ENCODE data around the gene AK8. TPM values are rescaled to one million over a fixed set of nuclear protein-coding genes. Genes with fewer than 3 reads are reported as not detected.

The AK8 gene, protein sequence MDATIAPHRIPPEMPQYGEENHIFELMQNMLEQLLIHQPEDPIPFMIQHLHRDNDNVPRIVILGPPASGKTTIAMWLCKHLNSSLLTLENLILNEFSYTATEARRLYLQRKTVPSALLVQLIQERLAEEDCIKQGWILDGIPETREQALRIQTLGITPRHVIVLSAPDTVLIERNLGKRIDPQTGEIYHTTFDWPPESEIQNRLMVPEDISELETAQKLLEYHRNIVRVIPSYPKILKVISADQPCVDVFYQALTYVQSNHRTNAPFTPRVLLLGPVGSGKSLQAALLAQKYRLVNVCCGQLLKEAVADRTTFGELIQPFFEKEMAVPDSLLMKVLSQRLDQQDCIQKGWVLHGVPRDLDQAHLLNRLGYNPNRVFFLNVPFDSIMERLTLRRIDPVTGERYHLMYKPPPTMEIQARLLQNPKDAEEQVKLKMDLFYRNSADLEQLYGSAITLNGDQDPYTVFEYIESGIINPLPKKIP
- total RNA-seq, result 1.5 to 2.1 TPM (median 2.0 TPM) in 3 replicates

DNA sequence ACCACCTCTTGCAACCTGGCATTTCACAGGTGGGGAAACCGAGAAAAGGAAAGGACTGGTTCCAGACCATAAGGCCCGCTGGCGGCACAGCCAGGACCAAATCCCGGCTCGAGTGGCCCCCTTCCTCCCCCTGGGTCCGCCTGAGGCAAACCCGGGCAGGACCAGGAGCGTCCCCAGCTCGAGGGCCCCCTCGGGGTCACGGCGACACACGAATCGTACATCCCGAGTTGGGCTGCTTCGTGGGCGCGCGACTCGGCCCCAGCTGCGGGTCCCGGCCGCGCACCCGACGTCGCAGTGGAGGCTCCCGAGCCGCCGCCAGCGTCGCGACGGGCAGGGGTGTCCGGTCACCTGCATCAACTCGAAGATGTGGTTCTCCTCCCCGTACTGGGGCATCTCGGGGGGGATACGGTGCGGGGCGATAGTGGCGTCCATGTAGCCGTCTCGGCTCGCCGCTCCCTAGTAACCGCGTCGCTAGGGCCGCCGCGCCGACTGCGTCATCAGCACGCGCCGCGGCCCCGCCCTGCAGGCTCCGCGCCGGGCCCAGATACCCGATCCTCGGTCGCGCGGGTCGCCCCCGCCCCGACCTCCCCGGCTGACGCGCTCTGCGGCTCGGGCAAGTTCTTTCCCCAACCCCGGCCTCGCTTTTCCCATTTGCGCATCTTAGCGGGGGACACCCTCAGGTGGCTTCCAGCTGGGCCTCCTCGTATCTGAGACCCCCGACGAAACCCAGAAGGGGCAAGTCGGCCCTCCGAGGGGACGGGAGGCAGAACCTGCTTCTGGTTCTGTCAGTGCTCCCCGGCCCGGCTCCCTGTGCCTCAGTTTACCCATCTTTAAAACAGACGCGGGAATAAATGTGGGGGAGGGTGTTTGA lies at the start of gene AK8:
AK8 (minus strand) TSS at position 461 of the 871 bp plus-strand sequence; CDS start at position 432, 29 bp downstream.
- TF ChIP-seq, protein P1, sequence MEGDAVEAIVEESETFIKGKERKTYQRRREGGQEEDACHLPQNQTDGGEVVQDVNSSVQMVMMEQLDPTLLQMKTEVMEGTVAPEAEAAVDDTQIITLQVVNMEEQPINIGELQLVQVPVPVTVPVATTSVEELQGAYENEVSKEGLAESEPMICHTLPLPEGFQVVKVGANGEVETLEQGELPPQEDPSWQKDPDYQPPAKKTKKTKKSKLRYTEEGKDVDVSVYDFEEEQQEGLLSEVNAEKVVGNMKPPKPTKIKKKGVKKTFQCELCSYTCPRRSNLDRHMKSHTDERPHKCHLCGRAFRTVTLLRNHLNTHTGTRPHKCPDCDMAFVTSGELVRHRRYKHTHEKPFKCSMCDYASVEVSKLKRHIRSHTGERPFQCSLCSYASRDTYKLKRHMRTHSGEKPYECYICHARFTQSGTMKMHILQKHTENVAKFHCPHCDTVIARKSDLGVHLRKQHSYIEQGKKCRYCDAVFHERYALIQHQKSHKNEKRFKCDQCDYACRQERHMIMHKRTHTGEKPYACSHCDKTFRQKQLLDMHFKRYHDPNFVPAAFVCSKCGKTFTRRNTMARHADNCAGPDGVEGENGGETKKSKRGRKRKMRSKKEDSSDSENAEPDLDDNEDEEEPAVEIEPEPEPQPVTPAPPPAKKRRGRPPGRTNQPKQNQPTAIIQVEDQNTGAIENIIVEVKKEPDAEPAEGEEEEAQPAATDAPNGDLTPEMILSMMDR (IDR thresholded peaks at IDR 0.05; ENCODE audit: unreplicated experiment), result no peak
- Mint-ChIP-seq H3K27me3 (ENCODE audit: low read depth) (peaks cover 5% of the 10 kb centered on the region), H3K27ac (peak within 1 kb of the TSS; percentile 72), H3K9me3 (no peaks in the 10 kb centered on the region), H3K4me1 (peaks cover 2% of the 10 kb centered on the region), H3K36me3 (no peaks in the 10 kb centered on the region), H3K4me3 (peak within 1 kb of the TSS; percentile 74)
- peak; percentile 71 to 86 for DNase-seq (ENCODE audit: low spot score in 2 of 2, unreplicated experiment in 2 of 2)

DNA sequence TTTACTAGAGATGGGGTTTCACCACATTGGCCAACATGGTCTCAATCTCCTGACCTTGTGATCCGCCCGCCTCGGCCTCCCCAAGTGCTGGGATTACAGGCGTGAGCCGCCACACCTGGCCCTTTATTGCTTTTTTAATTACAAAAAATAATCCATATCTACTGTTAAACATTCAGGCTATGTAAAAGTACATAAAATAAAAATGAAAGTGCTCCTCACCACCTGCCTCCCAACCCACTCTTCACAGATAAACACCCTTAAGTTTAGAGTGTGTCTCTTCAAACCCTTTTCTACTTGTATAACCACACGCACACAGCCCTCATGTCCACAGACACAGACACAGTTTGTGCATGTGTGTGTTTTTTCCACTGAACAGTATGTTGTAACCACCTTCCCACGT lies 49.6 kb upstream of the AK8 start:
- Mint-ChIP-seq H3K27ac (no peak overlapping the region), H3K4me3 (no peak overlapping the region), H3K36me3 (peaks cover 49% of the 10 kb centered on the region), H3K9me3 (no peaks in the 10 kb centered on the region), H3K4me1 (no peaks in the 10 kb centered on the region), H3K27me3 (ENCODE audit: low read depth) (no peaks in the 10 kb centered on the region)
- no peak for DNase-seq (ENCODE audit: low spot score in 2 of 2, unreplicated experiment in 2 of 2)
- TF ChIP-seq, protein P1 (IDR thresholded peaks at IDR 0.05; ENCODE audit: unreplicated experiment), result no peak

DNA sequence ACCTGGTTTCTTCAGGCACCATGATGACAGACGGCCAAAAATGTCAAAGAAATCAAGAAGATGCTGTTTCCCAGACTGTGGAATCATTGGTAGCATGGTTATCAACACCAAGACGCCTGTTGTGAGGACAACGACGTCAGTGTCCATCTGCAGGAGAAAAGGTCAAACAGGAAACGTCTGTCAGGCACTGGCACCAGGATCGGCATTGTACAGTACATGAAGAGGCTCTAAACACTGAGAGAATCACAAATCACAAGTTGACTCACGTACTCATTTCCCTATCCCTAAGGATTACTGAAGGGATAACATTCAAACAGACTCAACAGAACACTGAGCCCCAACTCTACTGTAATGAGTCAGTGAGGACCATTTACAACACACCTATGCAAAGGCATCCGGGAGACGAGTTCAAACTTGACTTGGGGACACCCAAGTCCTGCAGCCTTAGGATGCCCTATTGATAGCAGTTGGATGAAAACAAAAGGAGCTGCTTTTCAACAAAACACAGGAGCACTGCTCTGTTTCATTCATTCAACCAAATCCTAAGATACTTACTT lies 45.3 kb upstream of the AK8 start:
- no peaks in the 10 kb centered on the region for H3K9me3 Mint-ChIP-seq
- no peaks in the 10 kb centered on the region for H3K4me1 Mint-ChIP-seq
- no peak for DNase-seq (ENCODE audit: low spot score in 2 of 2, unreplicated experiment in 2 of 2)
- no peaks in the 10 kb centered on the region for H3K27me3 Mint-ChIP-seq (ENCODE audit: low read depth)
- TF ChIP-seq, protein P1 (IDR thresholded peaks at IDR 0.05; ENCODE audit: unreplicated experiment), result no peak
- peaks cover 66% of the 10 kb centered on the region for H3K36me3 Mint-ChIP-seq
- H3K27ac Mint-ChIP-seq, result no peak overlapping the region
- no peak overlapping the region for H3K4me3 Mint-ChIP-seq

DNA sequence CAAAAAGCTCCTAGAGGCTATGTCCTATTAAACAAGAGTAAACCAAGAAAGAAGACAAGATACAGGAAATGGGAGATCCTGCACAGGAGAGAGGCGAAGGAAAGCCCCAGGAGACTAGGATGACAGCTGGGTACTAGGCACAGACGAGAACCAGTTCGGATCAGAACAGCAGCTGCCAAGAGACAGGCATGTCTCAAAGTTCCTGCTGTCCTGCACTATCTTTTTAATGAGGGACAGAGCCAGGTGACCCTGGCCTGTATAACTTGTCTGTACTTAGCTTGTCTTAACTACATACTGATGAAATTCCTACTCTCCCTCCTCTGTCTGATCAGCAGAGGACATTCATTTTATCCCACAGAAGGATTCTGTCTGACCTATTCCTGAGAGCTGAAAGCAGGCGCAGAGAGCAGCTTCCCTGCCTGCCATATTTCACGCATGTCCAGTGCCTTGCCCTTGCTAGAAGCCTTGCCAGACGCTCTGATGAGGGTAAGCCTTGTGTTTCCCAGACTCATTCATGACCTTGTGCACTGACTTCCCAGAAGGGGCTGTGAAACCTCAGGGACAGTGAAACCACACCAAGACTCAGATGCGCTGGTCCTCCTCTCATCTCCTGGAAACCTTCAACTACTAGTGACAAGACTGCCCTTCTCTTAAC lies 41.7 kb upstream of the AK8 start:
- peaks cover 75% of the 10 kb centered on the region for H3K36me3 Mint-ChIP-seq
- H3K4me3 Mint-ChIP-seq, result no peak overlapping the region
- no peak for DNase-seq (ENCODE audit: low spot score in 2 of 2, unreplicated experiment in 2 of 2)
- H3K27me3 Mint-ChIP-seq (ENCODE audit: low read depth), result no peaks in the 10 kb centered on the region
- H3K4me1 Mint-ChIP-seq, result no peaks in the 10 kb centered on the region
- TF ChIP-seq, protein P1 (IDR thresholded peaks at IDR 0.05; ENCODE audit: unreplicated experiment), result no peak
- H3K27ac Mint-ChIP-seq, result no peak overlapping the region
- H3K9me3 Mint-ChIP-seq, result peaks cover 8% of the 10 kb centered on the region

DNA sequence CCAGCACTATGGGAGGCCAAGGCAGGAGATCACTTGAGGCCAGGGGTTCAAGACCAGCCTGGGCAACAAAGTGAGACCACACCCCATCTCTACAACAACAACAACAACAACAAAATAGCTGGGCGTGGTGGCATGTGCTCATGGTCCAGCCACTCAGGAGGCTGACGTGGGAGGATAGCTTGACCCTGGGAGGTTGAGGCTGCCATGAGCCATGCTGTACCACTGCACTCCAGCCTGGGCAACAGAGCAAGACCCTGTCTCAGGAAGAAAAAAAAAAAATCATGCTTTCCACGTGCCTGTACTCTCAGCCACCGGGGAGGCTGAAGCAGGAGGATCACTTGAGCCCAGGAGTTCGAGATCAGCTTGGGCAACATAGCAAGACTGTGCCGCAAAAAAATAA lies 36.8 kb upstream of the AK8 start:
- DNase-seq (ENCODE audit: low spot score in 2 of 2, unreplicated experiment in 2 of 2), result no peak

More for the DNA sequence above, 36.8 kb upstream of the AK8 start:
- H3K27me3 Mint-ChIP-seq (ENCODE audit: low read depth), result no peaks in the 10 kb centered on the region
- TF ChIP-seq, protein P1 (IDR thresholded peaks at IDR 0.05; ENCODE audit: unreplicated experiment), result no peak
- no peaks in the 10 kb centered on the region for H3K4me1 Mint-ChIP-seq
- H3K4me3 Mint-ChIP-seq, result no peak overlapping the region
- H3K27ac Mint-ChIP-seq, result no peak overlapping the region
- H3K9me3 Mint-ChIP-seq, result peaks cover 8% of the 10 kb centered on the region
- peaks cover 62% of the 10 kb centered on the region for H3K36me3 Mint-ChIP-seq
